Prostate gland (tissue), 2 donors: ENCODE data around the gene WNK1. TPM values are rescaled to one million over a fixed set of nuclear protein-coding genes. Genes with fewer than 3 reads are reported as not detected.
"Not testable (repeated sequence)": the region's sequence is repeated elsewhere in the genome, so short reads cannot be mapped to it uniquely, and the experiment has no call there.

Experiments
- DNase-seq: peaks from one replicate; pipeline ENCODE4 v3.0.0-alpha.2; 2019; ENCODE audit warnings: low spot score
- H3K27ac ChIP-seq, 2 donors: fragments of 200-600 bp; sonication (generic); 2 replicates each; pipeline ENCODE4 v1.5.1; 2017 to 2019
- H3K27me3 ChIP-seq: fragments of 200-600 bp; sonication (generic); replicated peaks from 2 replicates; pipeline ENCODE4 v1.5.1; 2019; ENCODE audit not compliant: insufficient read depth
- H3K36me3 ChIP-seq, 2 donors: fragments of 200-600 bp; sonication (generic); 1 replicate in 1 of 2; 2 replicates in 1 of 2; pipeline versions ENCODE4 v1.5.1 to v1.8.1; 2017 to 2019
- H3K4me1 ChIP-seq: fragments of 200-600 bp; sonication (generic); replicated peaks from 2 replicates; pipeline ENCODE4 v1.5.1; 2019
- H3K4me3 ChIP-seq, 2 donors: fragments of 200-600 bp; sonication (generic); 2 replicates each; pipeline ENCODE4 v1.5.1; 2017 to 2019
- H3K9me3 ChIP-seq: fragments of 200-600 bp; sonication (generic); 2 replicates; pipeline ENCODE4 v1.5.1; 2017
- POLR2A ChIP-seq: fragments of 450-650 bp; IDR thresholded peaks from one replicate; pipeline ENCODE4 v1.6.1; 2016; ENCODE audit warnings: antibody characterized with exemption, mild to moderate bottlenecking
- POLR2AphosphoS5 ChIP-seq: sonication (generic); formaldehyde crosslinking; IDR thresholded peaks from one replicate; pipeline ENCODE4 v1.6.1; 2017; ENCODE audit warnings: antibody characterized with exemption
- WGBS: methylation state at CpG from one replicate; pipeline ENCODE4 v1.1.5; 2018; 5-methylcytosine and 5-hydroxymethylcytosine counted together
- intact Hi-C: fragments of 100-400 bp; cut with DNase I; formaldehyde crosslinking; loops from one replicate; pipeline ENCODE4 v1.14.2; 2022
- total RNA-seq, 2 donors: library from RNA; depleted of rRNA; stranded (reverse); fragments of >200 nt; gene quantifications; one replicate each; pipeline ENCODE4 v1.1.0, GENCODE V29; 2016
- TF ChIP-seq, protein P1 (sequence below), 4 experiments: fragments of 200-600 bp in 2 of 4; fragments of 450-650 bp in 2 of 4; sonication (generic) in 2 of 4; IDR thresholded peaks; 1 replicate in 3 of 4; 2 replicates in 1 of 4; pipeline ENCODE4 v1.5.1; 2016 to 2019; ENCODE audit warnings: antibody characterized with exemption in 4 of 4, mild to moderate bottlenecking in 2 of 4, moderate library complexity in 2 of 4

The WNK1 gene
- total RNA-seq, 2 donors from 2014 or later: 82.7 to 223 TPM

DNA sequence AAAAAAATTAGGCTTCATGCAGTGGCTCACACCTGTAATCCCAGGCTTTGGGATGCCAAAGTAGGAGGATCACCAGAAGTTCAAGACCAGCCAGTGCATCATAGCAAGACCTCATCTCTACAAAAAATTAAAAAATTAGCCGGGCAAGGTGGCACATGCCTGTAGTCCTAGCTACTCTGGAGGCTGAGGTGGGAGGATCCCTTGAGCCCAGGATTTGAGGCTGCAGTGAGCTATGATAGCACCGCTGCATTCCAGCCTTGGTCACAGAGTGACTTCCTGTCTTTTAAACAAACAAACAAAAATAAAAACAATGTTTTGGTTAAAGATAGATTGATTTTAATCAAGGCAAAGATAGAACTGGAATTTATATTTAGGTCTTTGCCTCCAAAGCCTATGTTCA, 60.6 kb downstream of the WNK1 start:
- no peaks in the 10 kb centered on the region for H3K36me3 ChIP-seq
- no peaks in the 10 kb centered on the region for H3K27me3 ChIP-seq
- H3K27ac ChIP-seq: no peak overlapping the region
- intact Hi-C loops: loop anchor here (5.0 to 10.0 kb wide), 2 partner anchors 61 to 168 kb away; partner anchors contain the start of gene WNK1
- H3K4me3 ChIP-seq: no peak overlapping the region
- TF ChIP-seq POLR2A: no peak
- TF ChIP-seq, protein P1, sequence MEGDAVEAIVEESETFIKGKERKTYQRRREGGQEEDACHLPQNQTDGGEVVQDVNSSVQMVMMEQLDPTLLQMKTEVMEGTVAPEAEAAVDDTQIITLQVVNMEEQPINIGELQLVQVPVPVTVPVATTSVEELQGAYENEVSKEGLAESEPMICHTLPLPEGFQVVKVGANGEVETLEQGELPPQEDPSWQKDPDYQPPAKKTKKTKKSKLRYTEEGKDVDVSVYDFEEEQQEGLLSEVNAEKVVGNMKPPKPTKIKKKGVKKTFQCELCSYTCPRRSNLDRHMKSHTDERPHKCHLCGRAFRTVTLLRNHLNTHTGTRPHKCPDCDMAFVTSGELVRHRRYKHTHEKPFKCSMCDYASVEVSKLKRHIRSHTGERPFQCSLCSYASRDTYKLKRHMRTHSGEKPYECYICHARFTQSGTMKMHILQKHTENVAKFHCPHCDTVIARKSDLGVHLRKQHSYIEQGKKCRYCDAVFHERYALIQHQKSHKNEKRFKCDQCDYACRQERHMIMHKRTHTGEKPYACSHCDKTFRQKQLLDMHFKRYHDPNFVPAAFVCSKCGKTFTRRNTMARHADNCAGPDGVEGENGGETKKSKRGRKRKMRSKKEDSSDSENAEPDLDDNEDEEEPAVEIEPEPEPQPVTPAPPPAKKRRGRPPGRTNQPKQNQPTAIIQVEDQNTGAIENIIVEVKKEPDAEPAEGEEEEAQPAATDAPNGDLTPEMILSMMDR (IDR thresholded peaks at IDR 0.05): no peak
- TF ChIP-seq POLR2AphosphoS5: no peak
- 95% methylated on average over 2 of the region's 2 CpGs for WGBS
- no peaks in the 10 kb centered on the region for H3K9me3 ChIP-seq
- DNase-seq: no peak
- H3K4me1 ChIP-seq: no peaks in the 10 kb centered on the region

- H3K4me3 ChIP-seq, H3K4me1 ChIP-seq, H3K9me3 ChIP-seq, DNase-seq, H3K27ac ChIP-seq, H3K27me3 ChIP-seq, H3K36me3 ChIP-seq: not testable (repeated sequence)
- 81% methylated on average over 9 of the region's 9 CpGs for WGBS
- intact Hi-C loops: loop anchor here (5.0 to 10.0 kb wide), 2 partner anchors 135 to 173 kb away; no protein-coding TSS in a partner anchor
These were observed 65.1 kb downstream of the WNK1 start for GRCh38 chr12:817456-817855.

- 56% methylated on average over 3 of the region's 3 CpGs for whole genome bisulfite sequencing
- no peaks in the 10 kb centered on the region for H3K36me3 ChIP-seq
- H3K4me3 ChIP-seq: no peak overlapping the region
- no peaks in the 10 kb centered on the region for H3K27me3 ChIP-seq
- no peak for DNase-seq
- H3K9me3 ChIP-seq: no peaks in the 10 kb centered on the region
- no peak for TF ChIP-seq POLR2AphosphoS5
- TF ChIP-seq, protein P1 (IDR thresholded peaks at IDR 0.05): no peak
- no peak for TF ChIP-seq POLR2A
- H3K4me1 ChIP-seq: no peaks in the 10 kb centered on the region
- intact Hi-C loops: loop anchor here (5.0 to 10.0 kb wide), 2 partner anchors 134 to 173 kb away; no protein-coding TSS in a partner anchor
- peak overlapping the region in 1 of 2 donors; percentile 28 for H3K27ac ChIP-seq
These were observed 65.7 kb downstream of the WNK1 start for GRCh38 chr12:817941-818600.

DNA sequence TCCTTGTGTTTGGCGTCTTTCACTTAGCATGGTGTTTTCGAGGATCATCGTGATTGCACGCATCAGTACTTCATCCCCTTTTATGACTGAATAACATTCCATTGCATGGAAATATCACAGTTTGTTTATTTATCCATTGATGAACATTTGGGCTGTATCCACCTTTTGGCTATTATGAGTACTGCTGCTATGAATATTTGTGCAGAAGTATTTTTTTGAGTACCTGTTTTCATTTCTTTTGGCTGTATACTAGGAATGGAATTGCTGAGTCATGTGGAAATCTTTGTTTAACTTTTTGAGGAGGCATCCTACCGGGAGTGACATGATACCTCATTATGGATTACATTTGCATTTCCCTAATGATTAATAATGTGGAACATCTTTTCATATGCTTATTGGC, 66.4 kb downstream of the WNK1 start:
- WGBS: 69% methylated on average over 5 of the region's 5 CpGs
- Histone ChIP-seq H3K4me1 (no peaks in the 10 kb centered on the region), H3K9me3 (no peaks in the 10 kb centered on the region), H3K36me3 (no peaks in the 10 kb centered on the region), H3K4me3 (no peak overlapping the region), H3K27me3 (no peaks in the 10 kb centered on the region), H3K27ac (peak overlapping the region in 1 of 2 donors; percentile 28)
- DNase-seq: no peak
- no peak for TF ChIP-seq POLR2A
- TF ChIP-seq, protein P1 (IDR thresholded peaks at IDR 0.05): peak in 1 of 4 experiments; percentile 11
- intact Hi-C loops: loop anchor here (5.0 to 10.0 kb wide), 2 partner anchors 134 to 174 kb away; no protein-coding TSS in a partner anchor

DNA sequence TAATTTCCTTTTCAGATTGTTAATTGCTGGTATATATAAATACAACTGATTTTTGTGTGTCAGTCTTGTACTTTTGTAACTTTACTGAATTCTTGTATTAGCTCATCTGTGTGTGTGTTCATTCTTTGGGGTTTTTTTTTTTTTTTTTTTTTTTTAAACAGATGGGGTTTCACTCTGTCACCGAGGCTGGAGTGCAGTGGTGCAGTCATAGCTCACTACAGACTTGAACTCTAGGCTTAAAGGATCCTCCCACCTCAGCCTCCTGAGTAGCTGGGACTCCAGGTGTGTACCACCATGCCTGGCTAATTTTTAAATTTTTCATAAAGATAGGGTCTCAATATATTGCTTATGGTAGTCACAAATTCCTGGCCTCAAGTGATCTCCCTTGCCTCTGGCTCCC, 68.0 kb downstream of the WNK1 start:
- intact Hi-C loops: no loop called here
- TF ChIP-seq, protein P1 (IDR thresholded peaks at IDR 0.05): no peak
- TF ChIP-seq POLR2AphosphoS5 (no peak), POLR2A (no peak)
- no peaks in the 10 kb centered on the region for H3K4me1 ChIP-seq
- no peak for DNase-seq
- no peaks in the 10 kb centered on the region for H3K27me3 ChIP-seq
- H3K4me3 ChIP-seq: no peak overlapping the region
- 73% methylated on average over 1 of the region's 1 CpG for WGBS
- no peaks in the 10 kb centered on the region for H3K9me3 ChIP-seq
- no peak overlapping the region for H3K27ac ChIP-seq
- H3K36me3 ChIP-seq: no peaks in the 10 kb centered on the region
